Umbilical cord (tissue), 2 donors: ENCODE results near the gene HSD17B3. TPM values are rescaled to one million over a fixed set of nuclear protein-coding genes. Genes with fewer than 3 reads are reported as not detected.
"Not testable (repeated sequence)": the region's sequence is repeated elsewhere in the genome, so short reads cannot be mapped to it uniquely, and the experiment has no call there.

ENCODE experiments used
- DNase-seq: peaks from one replicate; pipeline ENCODE4 v3.0.0-alpha.2; 2015; ENCODE audit warnings: low spot score
- total RNA-seq: library from RNA; depleted of rRNA; stranded (reverse); fragments of >200 nt; gene quantifications from one replicate; pipeline ENCODE4 v1.2.3, GENCODE V29; 2014; ENCODE audit warnings: low replicate concordance; ENCODE audit not compliant: insufficient read depth

HSD17B3 gene
- total RNA-seq, 1 donor from 2014 or later: 2.4 TPM

DNA sequence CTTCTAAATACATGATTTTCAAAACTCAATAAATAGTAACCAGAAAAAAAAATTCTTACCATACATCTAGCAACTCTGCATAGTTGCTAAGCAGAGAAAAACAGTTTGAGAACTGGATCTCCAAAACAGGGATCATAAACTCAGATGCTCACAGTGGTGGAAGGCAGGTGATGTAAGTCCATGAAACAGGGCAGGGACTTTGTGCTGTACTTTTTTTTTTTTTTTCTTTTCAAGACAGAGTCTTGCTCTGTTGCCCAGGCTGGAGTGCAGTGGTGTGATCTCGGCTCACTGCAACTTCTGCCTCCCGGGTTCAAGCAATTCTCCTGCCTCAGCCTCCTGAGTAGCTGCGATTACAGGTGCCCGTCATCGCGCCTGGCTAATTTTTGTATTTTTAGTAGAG, 5.0 kb upstream of the HSD17B3 start:
- DNase-seq: not testable (repeated sequence)

GRCh38 chr9:96305171-96305570, 3.2 kb upstream of the HSD17B3 start:
- DNase-seq: peak; percentile 50

- DNase-seq: no peak
Measured at GRCh38 chr9:96304230-96304629, 2.3 kb upstream of the HSD17B3 start.

DNA sequence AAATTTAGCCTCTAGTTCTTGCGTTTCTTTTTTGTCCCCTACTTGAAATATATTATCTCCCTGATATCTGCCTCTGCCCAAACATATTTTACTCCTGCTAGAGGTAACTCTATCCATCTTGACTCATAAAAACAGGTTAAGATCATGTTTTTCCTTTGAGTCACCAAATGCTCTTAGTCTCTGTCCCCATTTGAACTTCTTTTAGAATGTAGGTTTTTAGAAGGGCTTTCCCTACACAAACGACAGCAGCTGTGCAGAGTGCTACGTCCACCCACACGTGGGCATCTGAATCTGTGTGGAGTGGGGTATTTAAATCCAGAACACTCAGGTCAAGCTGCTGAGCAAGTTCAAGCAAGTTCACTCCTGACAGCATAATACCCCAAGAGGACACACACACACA, 2.2 kb downstream of the HSD17B3 start:
- DNase-seq: peak; percentile 46

DNA sequence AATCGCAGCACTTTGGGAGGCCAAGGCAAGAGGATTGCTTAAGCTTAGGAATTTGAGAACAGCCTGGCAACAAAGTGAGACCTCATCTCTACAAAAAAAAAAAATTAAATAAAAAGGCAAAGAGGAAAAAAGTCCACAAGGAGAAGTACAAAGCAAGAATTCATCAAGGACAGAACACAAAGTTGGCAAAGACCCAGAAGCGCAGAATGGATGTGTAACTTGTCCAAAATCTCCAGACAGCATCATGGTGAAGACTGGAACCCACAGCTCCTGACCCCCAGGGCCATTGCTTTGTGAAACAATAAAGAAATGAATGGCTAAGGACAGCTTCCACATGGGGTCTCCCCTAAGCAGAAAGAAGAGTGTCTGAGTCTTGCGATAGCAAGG, 7.8 kb downstream of the HSD17B3 start:
- no peak for DNase-seq

- no peak for DNase-seq
Measured at GRCh38 chr9:96293498-96294158, 8.3 kb downstream of the HSD17B3 start.

GRCh38 chr9:96289392-96289791, 12.6 kb downstream of the HSD17B3 start:
- no peak for DNase-seq

DNA sequence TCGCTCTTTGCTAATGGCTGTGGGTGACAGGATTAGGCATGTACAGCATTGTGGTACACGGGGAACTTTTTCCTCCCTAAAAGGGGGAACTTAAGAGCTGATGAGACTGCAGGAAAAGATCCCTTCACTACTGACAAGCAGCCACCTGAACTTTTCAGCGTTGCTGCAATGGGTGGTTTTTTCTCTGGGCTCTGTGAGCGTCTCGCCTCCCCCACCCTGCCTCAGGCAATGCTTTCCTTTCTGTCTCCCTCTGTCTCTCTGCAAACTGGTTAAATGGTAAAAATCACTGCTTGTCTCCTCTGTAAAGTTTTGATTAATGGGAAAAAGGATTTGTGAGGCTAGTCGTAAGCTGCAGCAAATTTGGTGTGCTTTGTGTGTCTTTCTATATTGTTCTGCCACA, 20.3 kb downstream of the HSD17B3 start:
- peak; percentile 54 for DNase-seq

DNA sequence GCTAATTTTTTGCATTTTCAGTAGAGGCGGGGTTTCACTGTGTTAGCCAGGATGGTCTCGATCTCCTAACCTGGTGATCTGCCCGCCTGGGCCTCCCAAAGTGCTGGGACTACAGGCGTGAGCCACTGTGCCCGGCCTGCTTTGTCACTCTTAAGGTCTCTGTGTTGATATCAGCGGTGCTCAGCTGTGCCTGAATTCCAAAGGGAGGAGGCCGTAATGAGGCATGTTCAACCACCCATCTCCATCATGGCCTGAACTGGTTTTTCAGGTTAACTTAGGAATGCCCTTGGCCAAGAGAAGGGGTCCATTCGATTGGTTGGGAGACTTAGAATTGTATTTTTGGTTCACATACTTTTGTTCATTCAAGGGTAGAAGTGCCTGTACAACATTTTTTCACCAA, 22.0 kb downstream of the HSD17B3 start:
- DNase-seq: peak; percentile 75

DNA sequence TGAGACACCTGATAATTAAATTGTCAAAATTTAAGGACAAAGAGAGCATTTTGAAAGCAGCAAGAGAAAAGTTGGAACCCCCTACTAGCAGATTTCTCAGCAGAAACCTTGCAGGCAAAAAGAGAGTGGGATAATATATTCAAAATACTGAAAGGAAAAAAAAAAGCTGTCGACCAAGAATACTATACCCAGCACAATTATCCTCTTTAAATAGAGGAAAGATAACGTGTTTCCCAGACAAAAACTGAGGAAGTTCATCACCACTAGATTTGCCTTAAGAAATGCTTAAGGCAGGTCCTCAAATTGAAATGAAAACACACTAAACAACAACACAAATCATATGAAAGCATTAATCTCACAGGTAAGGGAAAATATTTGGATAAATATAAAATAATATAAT, 27.0 kb downstream of the HSD17B3 start:
- DNase-seq: no peak

DNA sequence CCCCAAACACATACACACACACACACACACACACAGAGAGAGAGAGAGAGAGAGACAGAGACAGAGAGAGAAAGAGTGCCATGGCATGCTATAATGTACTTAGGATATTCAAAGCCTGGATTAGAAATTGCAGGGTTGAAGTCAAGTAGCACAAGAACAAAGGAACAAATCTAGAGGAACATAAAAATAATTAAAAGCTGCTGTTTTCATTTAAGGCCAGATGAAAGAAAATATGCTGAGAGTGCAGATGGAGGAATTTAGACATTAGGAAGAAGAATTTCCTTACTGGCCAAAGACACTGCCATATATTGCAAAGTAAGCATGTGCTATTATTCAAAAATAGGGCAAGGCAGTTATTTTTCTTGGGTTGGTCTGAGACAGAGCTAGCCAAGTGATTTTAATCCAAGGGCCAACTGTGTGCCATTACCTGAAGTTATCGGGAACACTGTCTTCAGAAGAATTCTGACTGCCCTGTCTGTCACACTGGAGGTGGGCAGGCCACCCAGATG, 31.7 kb downstream of the HSD17B3 start:
- peak; percentile 44 for DNase-seq

DNA sequence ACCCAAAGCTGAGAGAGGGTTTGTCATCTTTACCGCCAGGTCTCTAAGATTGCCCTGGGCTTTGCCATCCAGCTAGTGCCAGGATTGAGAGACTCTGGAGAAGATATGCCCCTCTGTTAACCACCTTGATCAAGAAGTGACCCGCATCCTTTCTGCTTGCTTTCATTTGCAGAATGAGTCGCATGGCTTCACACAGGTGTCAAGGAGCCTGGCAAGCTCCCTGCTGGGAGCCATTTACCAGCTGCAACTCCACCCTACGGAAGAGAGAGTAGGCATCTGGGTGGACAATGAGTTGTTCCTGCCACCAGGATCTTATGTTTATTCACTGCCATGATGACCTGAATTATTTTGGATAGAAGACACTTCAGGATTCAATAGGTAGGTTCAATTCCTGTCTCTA, 43.0 kb downstream of the HSD17B3 start:
- DNase-seq: no peak

- no peak for DNase-seq
Measured at GRCh38 chr9:96256800-96257199, 45.2 kb downstream of the HSD17B3 start.

- DNase-seq: no peak
Measured at GRCh38 chr9:96255698-96256097, 46.3 kb downstream of the HSD17B3 start.

- no peak for DNase-seq
Measured at GRCh38 chr9:96253059-96253696, 48.8 kb downstream of the HSD17B3 start.

- DNase-seq: no peak
Measured at GRCh38 chr9:96251451-96251850, 50.5 kb downstream of the HSD17B3 start.

- DNase-seq: no peak
Measured at GRCh38 chr9:96249746-96250145, 52.2 kb downstream of the HSD17B3 start.

DNA sequence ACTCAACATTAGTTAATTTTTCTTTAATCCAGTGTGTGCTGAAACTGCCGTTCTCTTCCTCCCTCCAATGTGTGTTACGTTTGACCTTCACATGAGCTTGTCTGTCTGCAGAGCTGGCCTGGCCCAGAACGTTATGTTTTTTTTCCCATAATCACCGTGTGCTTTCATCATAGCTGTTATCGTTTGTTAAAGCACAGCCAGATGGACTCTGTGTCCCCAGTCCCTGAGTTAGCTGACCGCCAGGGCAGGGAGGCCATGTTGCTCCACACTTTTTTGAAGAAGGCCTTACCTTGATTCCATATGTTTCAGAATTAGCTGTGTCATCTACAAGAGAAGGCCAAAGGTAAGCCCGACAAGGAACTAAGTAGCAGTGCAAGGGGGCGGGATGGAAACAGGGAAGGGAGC, 55.7 kb downstream of the HSD17B3 start:
- DNase-seq: no peak

GRCh38 chr9:96245399-96245798, 56.6 kb downstream of the HSD17B3 start:
- DNase-seq: no peak

DNA sequence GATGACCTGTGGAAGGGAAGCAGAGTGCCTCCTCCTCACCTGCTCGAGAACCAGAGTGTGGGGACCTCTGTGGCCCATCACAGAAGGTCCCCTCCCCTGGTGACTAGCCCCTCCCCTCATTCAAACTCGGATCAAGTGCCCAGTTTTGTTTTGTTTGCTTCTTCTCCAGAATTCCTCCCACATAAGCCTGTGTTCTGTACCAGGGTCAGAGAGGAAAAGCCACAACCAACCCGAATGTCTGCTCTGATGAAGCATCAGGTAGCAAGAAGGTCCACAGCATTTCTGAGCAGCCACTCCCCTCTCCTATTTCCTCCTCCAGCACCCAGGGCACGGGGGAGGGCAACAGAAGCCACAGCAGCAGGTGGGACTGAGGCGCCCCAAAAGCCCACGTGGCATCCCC, 58.2 kb downstream of the HSD17B3 start:
- no peak for DNase-seq

- DNase-seq: peak; percentile 32
Measured at GRCh38 chr9:96242811-96243210, 59.2 kb downstream of the HSD17B3 start.

GRCh38 chr9:96241391-96241809, 60.6 kb downstream of the HSD17B3 start:
- DNase-seq: no peak

DNA sequence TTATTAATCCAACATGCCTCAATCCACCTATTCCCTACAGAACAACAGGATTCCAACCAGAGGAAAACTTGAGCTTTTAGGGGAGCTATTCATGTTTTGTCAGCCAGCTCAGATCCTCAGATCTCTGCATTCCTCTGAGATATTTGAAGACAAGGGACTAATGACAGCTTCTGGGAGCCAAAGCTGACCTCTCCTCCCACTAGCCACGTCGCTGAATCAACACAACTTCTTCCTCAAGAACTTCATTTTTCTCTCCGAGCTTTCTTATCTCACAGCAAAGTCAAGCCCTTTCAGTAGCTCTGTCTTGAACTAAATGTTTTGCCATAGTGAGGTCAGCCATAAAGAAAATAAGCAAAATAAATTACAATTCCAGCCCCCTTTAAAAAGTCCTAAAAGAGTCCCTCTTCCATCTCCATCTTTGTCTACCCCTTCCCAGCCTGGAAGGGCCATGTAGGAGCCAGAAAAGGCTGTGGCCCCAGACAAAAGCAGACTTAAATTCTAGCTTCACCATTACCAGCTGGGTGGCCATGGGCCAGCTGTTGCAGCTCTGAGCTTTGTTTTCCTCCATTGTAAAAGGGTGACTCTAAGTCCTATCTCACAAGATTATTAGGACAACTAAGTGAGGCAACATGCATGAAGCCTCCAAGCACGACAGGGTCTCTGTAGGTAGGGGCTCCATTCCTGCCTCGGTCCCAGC, 65.0 kb downstream of the HSD17B3 start:
- peak; percentile 53 for DNase-seq
